OCI-LY3 (cell line): ENCODE measurements around the gene FBLIM1.

Experiments used
- H2AFZ ChIP-seq: fragments of 200-600, 300-600 bp; shearing (Covaris generic); 2 replicates; pipeline ENCODE4 v1.6.0; 2014; ENCODE audit warnings: antibody characterized with exemption, low read depth, low read length
- H3K27ac ChIP-seq: fragments of 200-600, 300-600 bp; sonication (generic); 2 replicates; pipeline ENCODE4 v1.5.1; 2014; ENCODE audit warnings: mild to moderate bottlenecking, low read length, moderate library complexity, mixed read lengths
- H3K27me3 ChIP-seq: fragments of 200-600, 300-600 bp; sonication (generic); 2 replicates; pipeline ENCODE4 v1.6.1; 2014; ENCODE audit warnings: low read depth, low read length, mixed read lengths
- H3K36me3 ChIP-seq: fragments of 200-600, 300-600 bp; sonication (generic); replicated peaks from 2 replicates; pipeline ENCODE3; 2014; ENCODE audit warnings: low read depth, low read length, mixed read lengths
- H3K4me1 ChIP-seq: fragments of 300-600, 200-600 bp; sonication (generic); 2 replicates; pipeline ENCODE4 v1.6.1; 2014; ENCODE audit warnings: low read length, mixed read lengths
- H3K4me2 ChIP-seq: fragments of 200-600, 300-600 bp; sonication (generic); 2 replicates; pipeline ENCODE4 v1.6.1; 2014; ENCODE audit warnings: low read length, mixed read lengths
- H3K4me3 ChIP-seq: fragments of 300-600, 200-600 bp; sonication (generic); 2 replicates; pipeline ENCODE4 v1.5.1; 2014; ENCODE audit warnings: antibody characterized with exemption, mild to moderate bottlenecking, low read length, moderate library complexity
- H3K79me2 ChIP-seq: fragments of 300-600, 200-600 bp; shearing (Covaris generic); 2 replicates; pipeline ENCODE4 v1.6.1; 2014; ENCODE audit warnings: mild to moderate bottlenecking, low read length, mixed read lengths
- H3K9ac ChIP-seq: fragments of 300-600, 200-600 bp; shearing (Covaris generic); 2 replicates; pipeline ENCODE4 v1.6.0; 2014; ENCODE audit warnings: mild to moderate bottlenecking, low read length, moderate library complexity
- H3K9me3 ChIP-seq: fragments of 200-600, 300-600 bp; shearing (Covaris generic); 2 replicates; pipeline ENCODE4 v1.6.1; 2014; ENCODE audit warnings: low read length, mixed read lengths; ENCODE audit not compliant: insufficient read depth
- H4K20me1 ChIP-seq: fragments of 200-600, 300-600 bp; sonication (generic); 2 replicates; pipeline ENCODE4 v1.6.1; 2016; ENCODE audit warnings: low read length, mixed read lengths; ENCODE audit not compliant: insufficient read depth
- CTCF ChIP-seq: fragments of 200-600, 300-600 bp; sonication (generic); IDR thresholded peaks from 2 replicates; pipeline ENCODE4 v1.5.1; 2014; ENCODE audit warnings: antibody characterized with exemption, low read length, low read depth
- EZH2phosphoT487 ChIP-seq: fragments of 200-600 bp; shearing (Covaris generic); IDR thresholded peaks from 2 replicates; pipeline ENCODE4 v1.6.1; 2018; ENCODE audit warnings: antibody characterized with exemption, mixed run types, low read depth

FBLIM1 gene

DNA sequence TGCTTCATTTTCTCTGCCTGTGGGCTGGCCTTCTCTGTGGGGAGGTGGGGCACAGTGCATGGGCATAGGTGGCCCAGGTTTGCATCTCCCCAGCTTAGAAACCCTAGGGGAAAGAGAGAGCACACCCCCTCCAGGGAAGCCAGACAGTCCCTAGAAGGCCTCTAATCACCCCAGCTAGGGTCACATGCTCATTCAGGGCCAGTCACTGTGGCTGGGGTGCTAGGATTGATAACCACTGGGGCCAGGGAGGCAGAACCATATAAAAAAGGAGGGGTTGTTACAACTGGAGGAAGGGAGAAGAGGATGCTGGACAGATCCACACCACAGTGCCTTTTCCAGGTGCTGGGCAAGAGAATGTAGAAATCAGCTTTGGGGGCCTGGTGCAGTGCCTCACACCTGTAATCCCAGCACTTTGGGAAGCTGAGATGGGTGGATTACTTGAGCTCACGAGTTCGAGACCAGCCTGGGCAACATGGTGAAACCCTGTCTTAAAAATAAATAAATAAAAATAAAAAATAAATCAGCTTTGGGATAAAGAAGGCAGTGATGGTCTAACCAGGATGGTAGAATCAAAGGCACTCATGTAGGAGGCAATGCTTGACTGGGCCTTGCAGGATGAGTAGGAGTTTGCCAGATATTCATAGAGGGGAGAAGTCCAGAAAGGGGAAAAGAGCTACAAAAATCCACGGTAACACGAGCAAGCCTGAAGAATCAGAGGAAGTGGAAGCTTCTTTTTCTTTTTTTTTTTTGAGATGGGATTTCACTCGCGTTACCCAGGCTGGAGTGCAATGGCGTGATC is 19.5 kb downstream of the FBLIM1 start:
- no peaks in the 10 kb centered on the region for H4K20me1 ChIP-seq
- H3K4me3 ChIP-seq = no peak overlapping the region
- no peak for TF ChIP-seq EZH2phosphoT487
- no peak for TF ChIP-seq CTCF
- H3K79me2 ChIP-seq = no peaks in the 10 kb centered on the region
- no peak overlapping the region for H3K9ac ChIP-seq
- no peaks in the 10 kb centered on the region for H3K36me3 ChIP-seq
- H3K27ac ChIP-seq = no peak overlapping the region
- H3K9me3 ChIP-seq = no peaks in the 10 kb centered on the region
- no peak overlapping the region for H3K4me2 ChIP-seq
- H3K27me3 ChIP-seq = no peaks in the 10 kb centered on the region
- H2AFZ ChIP-seq = no peak overlapping the region
- no peaks in the 10 kb centered on the region for H3K4me1 ChIP-seq

- Histone ChIP-seq H3K9ac (no peak overlapping the region), H2AFZ (no peak overlapping the region), H3K4me2 (no peak overlapping the region), H3K9me3 (no peaks in the 10 kb centered on the region), H3K27me3 (no peaks in the 10 kb centered on the region), H3K4me1 (no peaks in the 10 kb centered on the region), H3K36me3 (no peaks in the 10 kb centered on the region), H3K27ac (no peak overlapping the region), H3K4me3 (no peak overlapping the region), H3K79me2 (no peaks in the 10 kb centered on the region), H4K20me1 (no peaks in the 10 kb centered on the region)
- TF ChIP-seq CTCF (no peak), EZH2phosphoT487 (no peak)
Observed at GRCh38 chr1:15785683-15786082, 27.1 kb downstream of the FBLIM1 start.

- TF ChIP-seq CTCF = no peak
- TF ChIP-seq EZH2phosphoT487 = no peak
- no peak overlapping the region for H2AFZ ChIP-seq
- H3K27ac ChIP-seq = no peak overlapping the region
- no peak overlapping the region for H3K4me2 ChIP-seq
- no peak overlapping the region for H3K4me3 ChIP-seq
- no peak overlapping the region for H3K9ac ChIP-seq
- H3K79me2 ChIP-seq = no peaks in the 10 kb centered on the region
- no peaks in the 10 kb centered on the region for H3K9me3 ChIP-seq
- H3K36me3 ChIP-seq = no peaks in the 10 kb centered on the region
- H3K4me1 ChIP-seq = no peaks in the 10 kb centered on the region
- H4K20me1 ChIP-seq = no peaks in the 10 kb centered on the region
- no peaks in the 10 kb centered on the region for H3K27me3 ChIP-seq
Observed at GRCh38 chr1:15786581-15786980, 28.0 kb downstream of the FBLIM1 start.

DNA sequence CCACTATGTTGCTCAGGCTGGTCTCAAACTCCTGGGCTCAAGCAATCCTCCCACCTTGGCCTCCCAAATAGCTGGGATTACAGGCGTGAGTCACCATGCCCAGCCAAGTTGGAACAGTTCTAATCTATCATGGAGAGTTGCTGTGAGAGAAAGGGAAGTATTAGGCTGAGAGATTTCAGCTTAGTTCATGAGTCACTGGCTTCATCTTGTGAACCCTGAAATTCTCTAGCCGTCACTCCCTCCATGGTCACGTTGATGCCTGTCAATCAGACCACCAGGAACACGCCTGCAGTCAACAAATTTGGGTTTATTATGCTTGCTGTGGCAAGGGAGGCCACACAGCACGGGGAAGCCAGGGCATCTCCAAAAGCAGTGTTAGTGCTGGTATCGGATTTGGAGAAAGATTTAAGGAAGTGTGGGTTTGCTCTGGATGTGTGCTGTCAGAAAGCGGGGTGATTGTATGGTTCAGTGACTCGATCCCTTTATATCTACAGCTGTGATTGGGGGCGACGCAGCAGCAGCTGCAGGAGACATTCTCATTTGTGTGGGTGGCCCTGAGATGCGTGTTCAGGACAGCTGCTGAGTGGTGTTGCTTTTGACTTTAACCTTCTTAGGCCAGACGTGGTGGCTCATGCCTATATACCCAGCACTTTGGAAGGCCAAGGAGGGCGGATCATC is 30.2 kb downstream of the FBLIM1 start:
- no peaks in the 10 kb centered on the region for H3K79me2 ChIP-seq
- H3K9me3 ChIP-seq = no peaks in the 10 kb centered on the region
- H3K4me1 ChIP-seq = no peaks in the 10 kb centered on the region
- H3K27me3 ChIP-seq = no peaks in the 10 kb centered on the region
- no peaks in the 10 kb centered on the region for H4K20me1 ChIP-seq
- H3K4me2 ChIP-seq = no peak overlapping the region
- no peak overlapping the region for H3K27ac ChIP-seq
- no peak overlapping the region for H3K4me3 ChIP-seq
- no peak overlapping the region for H2AFZ ChIP-seq
- H3K36me3 ChIP-seq = no peaks in the 10 kb centered on the region
- TF ChIP-seq CTCF (no peak), EZH2phosphoT487 (no peak)
- H3K9ac ChIP-seq = no peak overlapping the region
